HCT116 (cell line): ENCODE measurements around the gene OSBPL1A. TPM values are rescaled to one million over a fixed set of nuclear protein-coding genes. Genes with fewer than 3 reads are reported as not detected.

Source experiments
- ATAC-seq: fragments of 200-7000 bp; cut with Tn5 transposase; 2 replicates; pipeline ENCODE4 v1.9.1; 2020; ENCODE audit warnings: mild to moderate bottlenecking, moderate library complexity
- BruUV-seq: library from RNA; stranded (reverse); fragments of 400-500 nt; replicated peaks from 2 replicates; lab custom pipeline; 2021; lab: Mats Ljungman, UMichigan
- CTCF ChIA-PET: fragments of 300-600 bp; sonication (Branson Sonifier 250); formaldehyde crosslinking; loops from one replicate; lab custom pipeline; 2021; ENCODE audit warnings: antibody characterized with exemption; lab: Charles Lee
- POLR2A ChIA-PET: fragments of 300-600, 350-600 bp; sonication (Branson Sonifier 250); formaldehyde crosslinking; loops from one replicate; lab custom pipeline; 2021; ENCODE audit warnings: antibody characterized with exemption; lab: Charles Lee
- RAD21 ChIA-PET, 2 experiments: fragments of 300-600 bp; sonication (Branson Sonifier 250); formaldehyde crosslinking; loops; one replicate each; lab custom pipeline; 2023; ENCODE audit warnings: low total read pairs in 2 of 2; ENCODE audit not compliant: uncharacterized antibody in 2 of 2, unreplicated experiment in 2 of 2, low non-redundant PET in 1 of 2; lab: Charles Lee
- DNase-seq: peaks from one replicate; pipeline ENCODE4 v3.0.0-alpha.2; 2010; ENCODE audit warnings: low read depth, low spot score
- H2AFZ ChIP-seq: fragments of 200-600 bp; shearing (Covaris generic), sonication (generic); 2 replicates; pipeline ENCODE4 v1.6.1; 2017; ENCODE audit warnings: low read depth, mixed run types, mixed read lengths, antibody characterized with exemption, low read length; ENCODE audit not compliant: poor library complexity, severe bottlenecking
- H3K27ac ChIP-seq: 2 replicates; pipeline ENCODE4 v1.5.1; 2012; ENCODE audit warnings: low read depth, low read length
- H3K27me3 ChIP-seq: fragments of 200-600 bp; sonication (generic); 2 replicates; pipeline ENCODE4 v1.6.1; 2016; ENCODE audit warnings: mixed run types, low read length, mixed read lengths; ENCODE audit not compliant: insufficient read depth
- H3K36me3 ChIP-seq, 2 experiments: fragments of 200-500 bp in 1 of 2; fragments of 200-600 bp in 1 of 2; sonication (Bioruptor generic) in 1 of 2; sonication (generic) in 1 of 2; 2 replicates each; pipeline versions ENCODE4 v1.5.1 to v1.6.1; 2014 to 2016; ENCODE audit warnings: low read length in 2 of 2, inconsistent platforms in 1 of 2, mixed read lengths in 1 of 2, mixed run types in 1 of 2; ENCODE audit not compliant: insufficient read depth in 2 of 2, control insufficient read depth in 1 of 2
- H3K4me1 ChIP-seq, 2 experiments: fragments of 200-600 bp in 1 of 2; sonication (generic) in 1 of 2; 2 replicates each; pipeline versions ENCODE4 v1.5.1 to v1.6.1; 2012 to 2017; ENCODE audit warnings: low read length in 2 of 2, inconsistent platforms in 1 of 2, mild to moderate bottlenecking in 1 of 2, mixed read lengths in 1 of 2, mixed run types in 1 of 2, moderate library complexity in 1 of 2; ENCODE audit not compliant: insufficient read depth in 2 of 2, control insufficient read depth in 1 of 2
- H3K4me2 ChIP-seq: fragments of 200-600 bp; sonication (generic); 2 replicates; pipeline ENCODE4 v1.6.1; 2017; ENCODE audit warnings: mixed run types, low read length, mixed read lengths
- H3K4me3 ChIP-seq, 2 experiments: fragments of 200-600 bp in 1 of 2; sonication (generic) in 1 of 2; replicated peaks in 1 of 2; 2 replicates each; pipeline ENCODE4 v1.5.1; 2011 to 2016; ENCODE audit warnings: low read length in 2 of 2, control low read depth in 1 of 2, low read depth in 1 of 2, mild to moderate bottlenecking in 1 of 2, mixed read lengths in 1 of 2, mixed run types in 1 of 2
- H3K79me2 ChIP-seq: fragments of 200-600 bp; sonication (generic); 2 replicates; pipeline ENCODE4 v1.6.1; 2017; ENCODE audit warnings: mild to moderate bottlenecking, mixed run types, low read length, moderate library complexity, mixed read lengths; ENCODE audit not compliant: insufficient read depth
- H3K9ac ChIP-seq: fragments of 200-600 bp; sonication (generic); 2 replicates; pipeline ENCODE4 v1.6.1; 2016; ENCODE audit warnings: low read length, mixed read lengths
- H3K9me2 ChIP-seq: fragments of 200-600 bp; sonication (generic), shearing (Covaris generic); 2 replicates; pipeline ENCODE4 v1.6.1; 2017; ENCODE audit warnings: mixed run types, mild to moderate bottlenecking, moderate library complexity; ENCODE audit not compliant: insufficient read depth
- H3K9me3 ChIP-seq, 2 experiments: fragments of 200-500 bp in 1 of 2; fragments of 200-600 bp in 1 of 2; sonication (Bioruptor generic) in 1 of 2; sonication (generic) in 1 of 2; 2 replicates each; pipeline ENCODE4 v1.6.1; 2014 to 2017; ENCODE audit warnings: low read length in 2 of 2, mixed read lengths in 2 of 2, inconsistent platforms in 1 of 2, low read depth in 1 of 2, mild to moderate bottlenecking in 1 of 2, mixed run types in 1 of 2, moderate library complexity in 1 of 2; ENCODE audit not compliant: control insufficient read depth in 1 of 2, insufficient read depth in 1 of 2
- H4K20me1 ChIP-seq: fragments of 200-600 bp; sonication (generic), shearing (Covaris generic); 2 replicates; pipeline ENCODE4 v1.6.1; 2017; ENCODE audit warnings: mixed run types, mild to moderate bottlenecking, moderate library complexity; ENCODE audit not compliant: insufficient read depth
- ATF3 ChIP-seq: IDR thresholded peaks from 2 replicates; pipeline ENCODE4 v1.6.1; 2012
- CBX3 ChIP-seq: IDR thresholded peaks from 2 replicates; pipeline ENCODE4 v1.6.1; 2012; ENCODE audit warnings: low read depth
- CEBPB ChIP-seq: IDR thresholded peaks from 2 replicates; pipeline ENCODE4 v1.6.1; 2012; ENCODE audit warnings: low read depth
- CTCF ChIP-seq, 3 experiments: fragments of 200-600 bp in 1 of 3; sonication (generic) in 1 of 3; IDR thresholded peaks in 2 of 3; conservative IDR thresholded peaks in 1 of 3; 2 replicates each; pipeline ENCODE4 v1.5.1; 2012 to 2017; ENCODE audit warnings: low read depth in 2 of 3, low read length in 2 of 3, antibody characterized with exemption in 1 of 3, borderline replicate concordance in 1 of 3, control low read depth in 1 of 3, mild to moderate bottlenecking in 1 of 3, mixed read lengths in 1 of 3, mixed run types in 1 of 3, moderate library complexity in 1 of 3; ENCODE audit not compliant: insufficient read depth in 1 of 3
- ELF1 ChIP-seq: IDR thresholded peaks from 2 replicates; pipeline ENCODE4 v1.6.1; 2012; ENCODE audit warnings: low read depth, borderline replicate concordance
- JUND ChIP-seq: IDR thresholded peaks from 2 replicates; pipeline ENCODE4 v1.6.1; 2012
- POLR2A ChIP-seq: IDR thresholded peaks from 2 replicates; pipeline ENCODE4 v1.7.0; 2011; ENCODE audit warnings: borderline replicate concordance; ENCODE audit not compliant: insufficient read depth, insufficient read length; ENCODE audit errors: extremely low read depth
- POLR2AphosphoS5 ChIP-seq: IDR thresholded peaks from 2 replicates; pipeline ENCODE4 v1.6.1; 2011; ENCODE audit warnings: mild to moderate bottlenecking, low read depth, low read length, moderate library complexity
- SIN3A ChIP-seq: IDR thresholded peaks from 2 replicates; pipeline ENCODE4 v1.6.1; 2012; ENCODE audit warnings: low read depth
- TCF7L2 ChIP-seq: IDR thresholded peaks from 2 replicates; pipeline ENCODE4 v1.7.0; 2011; ENCODE audit warnings: borderline replicate concordance, inconsistent platforms; ENCODE audit not compliant: insufficient read depth, insufficient read length; ENCODE audit errors: extremely low read depth
- YY1 ChIP-seq: IDR thresholded peaks from 2 replicates; pipeline ENCODE4 v1.6.1; 2011; ENCODE audit warnings: low read length, low read depth, moderate library complexity, mild to moderate bottlenecking; ENCODE audit not compliant: insufficient replicate concordance; ENCODE audit errors: extremely low read depth
- ZNF274 ChIP-seq: fragments of 200-500 bp; sonication (Bioruptor generic); IDR thresholded peaks from 2 replicates; pipeline ENCODE4 v1.6.1; 2014; ENCODE audit warnings: mild to moderate bottlenecking, low read depth, low read length, inconsistent platforms
- intact Hi-C: fragments of 100-400 bp; cut with micrococcal nuclease; formaldehyde crosslinking; loops from 2 replicates; pipeline ENCODE4 v1.10.0; 2022
- total RNA-seq: library from RNA; stranded (reverse); gene quantifications from one replicate; pipeline ENCODE4 v1.2.1, GENCODE V29; 2021; ENCODE audit not compliant: unreplicated experiment

The OSBPL1A gene
- total RNA-seq, 1 experiment from 2014 or later = 18.9 TPM

GRCh38 chr18:24243677-24244076 is 153.9 kb downstream of the OSBPL1A start:
- H3K27ac ChIP-seq = no peak overlapping the region
- no peaks in the 10 kb centered on the region for H3K9me3 ChIP-seq
- TF ChIP-seq ELF1 = no peak
- TF ChIP-seq TCF7L2 = no peak
- no peak for TF ChIP-seq CBX3
- TF ChIP-seq YY1 = no peak
- TF ChIP-seq CEBPB = no peak
- no peak for TF ChIP-seq JUND
- TF ChIP-seq SIN3A = no peak
- no peak for TF ChIP-seq ZNF274
- TF ChIP-seq ATF3 = no peak
- no peak for TF ChIP-seq CTCF (IDR thresholded peaks at IDR 0.05 in 2 of 3, conservative IDR thresholded peaks at IDR 0.05 in 1 of 3; ENCODE audit: borderline replicate concordance in 1 of 3, insufficient read depth in 1 of 3, low read depth in 2 of 3, low read length in 2 of 3)
- no peak for TF ChIP-seq POLR2AphosphoS5
- no peak for TF ChIP-seq POLR2A
- BruUV-seq = no TSS peak
- CTCF ChIA-PET = no interaction called here
- H3K9ac ChIP-seq = no peak overlapping the region
- no peak overlapping the region for H3K4me2 ChIP-seq
- no peak for DNase-seq
- no peak overlapping the region for H3K4me3 ChIP-seq
- H3K27me3 ChIP-seq = no peaks in the 10 kb centered on the region
- H3K4me1 ChIP-seq = no peaks in the 10 kb centered on the region
- H2AFZ ChIP-seq = no peak overlapping the region
- no peaks in the 10 kb centered on the region for H3K9me2 ChIP-seq
- no peaks in the 10 kb centered on the region for H3K36me3 ChIP-seq
- no peaks in the 10 kb centered on the region; the same call in 1 of the 2 replicates for H3K79me2 ChIP-seq
- no peaks in the 10 kb centered on the region for H4K20me1 ChIP-seq
- intact Hi-C loops = no loop called here
- POLR2A ChIA-PET = no interaction called here
- no peak for ATAC-seq
- RAD21 ChIA-PET = no interaction called here
